ENCODE measurements around the gene GOLPH3L. TPM values are rescaled to one million over a fixed set of nuclear protein-coding genes. Genes with fewer than 3 reads are reported as not detected.
"Not testable (repeated sequence)": the region's sequence is repeated elsewhere in the genome, so short reads cannot be mapped to it uniquely, and the experiment has no call there.

GOLPH3L gene
- total and polyA plus RNA-seq, 2 donors (not counting 1 experiment from before 2014, with no cell fraction given) = 7.4 to 25.3 TPM

DNA sequence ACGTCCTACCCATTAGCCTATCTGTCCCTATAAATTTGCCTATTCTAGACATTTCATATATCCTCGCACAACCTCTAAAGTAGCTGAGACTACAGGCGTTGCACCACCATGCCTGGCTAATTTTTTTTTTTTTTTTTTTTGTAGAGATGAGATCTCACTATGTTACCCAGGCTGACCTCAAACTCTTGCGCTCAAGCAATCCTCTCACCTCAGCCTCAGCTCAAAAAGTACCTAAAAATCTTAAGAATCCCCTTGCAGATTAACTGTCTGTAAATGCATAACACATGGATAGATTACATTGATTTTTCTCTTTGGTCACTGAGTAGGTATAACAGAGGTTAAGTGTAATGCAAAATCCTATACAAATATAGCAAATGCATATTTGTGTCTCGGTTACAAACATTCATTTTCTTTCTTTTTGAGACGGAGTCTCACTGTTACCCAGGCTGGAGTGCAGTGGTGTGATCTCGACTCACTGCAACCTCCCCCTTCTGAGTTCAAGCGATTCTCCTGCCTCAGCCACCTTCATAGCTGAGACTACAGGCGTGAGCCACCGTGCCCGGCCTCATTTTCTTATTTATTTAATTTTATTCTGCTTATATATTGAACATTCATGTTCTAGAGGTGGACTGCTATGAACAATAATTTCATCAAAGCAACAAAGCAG lies 21.4 kb upstream of the GOLPH3L start:
- TF ChIP-seq EZH2 (IDR thresholded peaks at IDR 0.05; ENCODE audit: borderline replicate concordance, insufficient read depth, low read depth, low read length, poor library complexity, severe bottlenecking) = no peak
- TF ChIP-seq, protein P1, sequence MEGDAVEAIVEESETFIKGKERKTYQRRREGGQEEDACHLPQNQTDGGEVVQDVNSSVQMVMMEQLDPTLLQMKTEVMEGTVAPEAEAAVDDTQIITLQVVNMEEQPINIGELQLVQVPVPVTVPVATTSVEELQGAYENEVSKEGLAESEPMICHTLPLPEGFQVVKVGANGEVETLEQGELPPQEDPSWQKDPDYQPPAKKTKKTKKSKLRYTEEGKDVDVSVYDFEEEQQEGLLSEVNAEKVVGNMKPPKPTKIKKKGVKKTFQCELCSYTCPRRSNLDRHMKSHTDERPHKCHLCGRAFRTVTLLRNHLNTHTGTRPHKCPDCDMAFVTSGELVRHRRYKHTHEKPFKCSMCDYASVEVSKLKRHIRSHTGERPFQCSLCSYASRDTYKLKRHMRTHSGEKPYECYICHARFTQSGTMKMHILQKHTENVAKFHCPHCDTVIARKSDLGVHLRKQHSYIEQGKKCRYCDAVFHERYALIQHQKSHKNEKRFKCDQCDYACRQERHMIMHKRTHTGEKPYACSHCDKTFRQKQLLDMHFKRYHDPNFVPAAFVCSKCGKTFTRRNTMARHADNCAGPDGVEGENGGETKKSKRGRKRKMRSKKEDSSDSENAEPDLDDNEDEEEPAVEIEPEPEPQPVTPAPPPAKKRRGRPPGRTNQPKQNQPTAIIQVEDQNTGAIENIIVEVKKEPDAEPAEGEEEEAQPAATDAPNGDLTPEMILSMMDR (IDR thresholded peaks at IDR 0.05) = no peak
- Mint-ChIP-seq H3K4me1 (no peaks in the 10 kb centered on the region), H3K27ac (no peak overlapping the region), H3K9me3 (ENCODE audit: insufficient read depth) (no peaks in the 10 kb centered on the region), H3K27me3 (no peaks in the 10 kb centered on the region), H3K4me3 (no peak overlapping the region)
- Histone ChIP-seq H2AFZ (ENCODE audit: insufficient read depth, low read depth, low read length, poor library complexity, severe bottlenecking) (no peak overlapping the region), H3K36me3 (replicated peaks in 1 of 2; ENCODE audit: control extremely low read depth in 1 of 2, control insufficient read depth in 1 of 2, extremely low read depth in 1 of 2, insufficient read depth in 2 of 2, low read length in 1 of 2) (no peaks in the 10 kb centered on the region), H3K4me2 (replicated peaks; ENCODE audit: low read depth, low read length, poor library complexity, severe bottlenecking) (no peak overlapping the region), H3K9ac (ENCODE audit: low read length) (no peak overlapping the region), H3K27me3 (replicated peaks in 1 of 4; ENCODE audit: control extremely low read depth in 1 of 4, control insufficient read depth in 3 of 4, insufficient read depth in 4 of 4, low read length in 3 of 4) (no peaks in the 10 kb centered on the region), H3K4me3 (ENCODE audit: control extremely low read depth in 1 of 5, extremely low read depth in 1 of 5, insufficient read depth in 1 of 5, low read depth in 2 of 5, low read length in 4 of 5) (no peak overlapping the region), H4K20me1 (ENCODE audit: control insufficient read depth, insufficient read depth, low read length, poor library complexity, severe bottlenecking) (no peaks in the 10 kb centered on the region), H3K27ac (ENCODE audit: low read length in 2 of 2) (no peak overlapping the region), H3K9me3 (ENCODE audit: control extremely low read depth in 1 of 3, control insufficient read depth in 2 of 3, insufficient read depth in 1 of 3, low read length in 2 of 3) (peaks cover 0 to 4% (median 0%) of the 10 kb centered on the region in 3 donors), H3K79me2 (ENCODE audit: control insufficient read depth, insufficient read depth, low read length) (no peaks in the 10 kb centered on the region), H3K4me1 (ENCODE audit: control insufficient read depth in 2 of 2, insufficient read depth in 2 of 2, low read length in 2 of 2) (no peaks in the 10 kb centered on the region)
- no peak for ATAC-seq (ENCODE audit: low read depth)
- ChIA-PET POLR2A (no interaction called here), CTCF (no interaction called here)
- no peak for DNase-seq
- 82% methylated on average over 3 of the region's 11 CpGs for WGBS (ENCODE audit: insufficient coverage)
- intact Hi-C loops (cut with micrococcal nuclease) = no loop called here

- H4K20me1 ChIP-seq (ENCODE audit: control insufficient read depth, insufficient read depth, low read length, poor library complexity, severe bottlenecking); H3K27me3 ChIP-seq (replicated peaks in 1 of 4; ENCODE audit: control extremely low read depth in 1 of 4, control insufficient read depth in 3 of 4, insufficient read depth in 4 of 4, low read length in 3 of 4); H3K27ac Mint-ChIP-seq; H3K79me2 ChIP-seq (ENCODE audit: control insufficient read depth, insufficient read depth, low read length); H2AFZ ChIP-seq (ENCODE audit: insufficient read depth, low read depth, low read length, poor library complexity, severe bottlenecking); H3K27me3 Mint-ChIP-seq; ATAC-seq (ENCODE audit: low read depth); DNase-seq; H3K9me3 Mint-ChIP-seq (ENCODE audit: insufficient read depth); CTCF ChIA-PET; intact Hi-C loops (cut with micrococcal nuclease); H3K36me3 ChIP-seq (replicated peaks in 1 of 2; ENCODE audit: control extremely low read depth in 1 of 2, control insufficient read depth in 1 of 2, extremely low read depth in 1 of 2, insufficient read depth in 2 of 2, low read length in 1 of 2); H3K4me2 ChIP-seq (replicated peaks; ENCODE audit: low read depth, low read length, poor library complexity, severe bottlenecking); H3K4me1 Mint-ChIP-seq; H3K9me3 ChIP-seq (ENCODE audit: control extremely low read depth in 1 of 3, control insufficient read depth in 2 of 3, insufficient read depth in 1 of 3, low read length in 2 of 3); POLR2A ChIA-PET; H3K9ac ChIP-seq (ENCODE audit: low read length); H3K4me1 ChIP-seq (ENCODE audit: control insufficient read depth in 2 of 2, insufficient read depth in 2 of 2, low read length in 2 of 2); H3K4me3 ChIP-seq (ENCODE audit: control extremely low read depth in 1 of 5, extremely low read depth in 1 of 5, insufficient read depth in 1 of 5, low read depth in 2 of 5, low read length in 4 of 5); H3K4me3 Mint-ChIP-seq; H3K27ac ChIP-seq (ENCODE audit: low read length in 2 of 2): not testable (repeated sequence)
- no CpG with 5 or more reads among the region's 1 CpG for WGBS (ENCODE audit: insufficient coverage)
Observed at GRCh38 chr1:150709031-150709430, 12.1 kb upstream of the GOLPH3L start.
